Panc1 (cell line): ENCODE results near the gene RPS18.

ENCODE experiments used
- POLR2AphosphoS5 ChIP-seq: IDR thresholded peaks from 2 replicates; pipeline ENCODE4 v1.6.1; 2012; ENCODE audit warnings: mild to moderate bottlenecking, low read depth, low read length, moderate library complexity
- SIN3A ChIP-seq: IDR thresholded peaks from 2 replicates; pipeline ENCODE4 v1.6.1; 2012; ENCODE audit warnings: low read depth, mild to moderate bottlenecking, low read length, moderate library complexity, borderline replicate concordance; ENCODE audit not compliant: insufficient read depth
- TCF7L2 ChIP-seq: IDR thresholded peaks from 2 replicates; pipeline ENCODE4 v1.6.1; 2011; ENCODE audit warnings: mild to moderate bottlenecking, low read depth, low read length, inconsistent platforms
- TF ChIP-seq, protein P1 (sequence below): fragments of 450-650 bp; IDR thresholded peaks from 2 replicates; pipeline ENCODE4 v1.5.1; 2017; ENCODE audit warnings: mild to moderate bottlenecking
- TF ChIP-seq, protein P2 (sequence below), 2 experiments: IDR thresholded peaks; 2 replicates each; pipeline ENCODE4 v1.6.1; 2011 to 2012; ENCODE audit warnings: low read depth in 2 of 2, control low read depth in 1 of 2, low read length in 1 of 2, mild to moderate bottlenecking in 1 of 2, moderate library complexity in 1 of 2; ENCODE audit not compliant: insufficient read depth in 1 of 2

DNA sequence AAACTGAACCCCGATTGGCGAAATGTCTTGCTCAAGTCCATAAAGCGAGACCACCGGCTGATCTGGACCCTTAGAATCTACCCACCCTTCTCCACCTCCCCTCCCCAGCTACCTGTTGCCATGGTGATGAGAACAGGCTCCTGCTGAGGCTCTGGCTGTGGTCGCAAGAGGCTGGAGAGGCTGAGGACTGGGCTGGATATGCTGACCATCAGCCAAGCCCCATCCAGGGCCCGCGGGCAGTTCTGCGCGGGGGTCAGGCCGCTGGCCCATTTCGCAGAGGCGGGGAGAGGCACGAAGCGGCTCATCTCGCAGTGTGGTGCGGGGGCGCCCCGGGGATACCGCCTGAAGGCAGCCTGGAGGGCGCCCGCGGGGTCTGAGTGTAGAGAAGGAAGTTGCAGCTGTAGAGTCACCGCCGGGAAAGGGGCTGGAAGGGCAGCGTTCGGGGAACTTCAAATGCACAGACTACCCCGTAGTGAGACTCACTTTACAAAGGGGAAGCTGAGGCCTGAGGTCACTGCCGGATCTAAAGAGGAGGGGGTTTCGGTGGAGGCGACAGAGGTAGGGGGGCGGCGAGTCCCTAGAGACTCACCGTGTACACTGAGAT, 41.3 kb downstream of the RPS18 start:
- TF ChIP-seq, protein P1, sequence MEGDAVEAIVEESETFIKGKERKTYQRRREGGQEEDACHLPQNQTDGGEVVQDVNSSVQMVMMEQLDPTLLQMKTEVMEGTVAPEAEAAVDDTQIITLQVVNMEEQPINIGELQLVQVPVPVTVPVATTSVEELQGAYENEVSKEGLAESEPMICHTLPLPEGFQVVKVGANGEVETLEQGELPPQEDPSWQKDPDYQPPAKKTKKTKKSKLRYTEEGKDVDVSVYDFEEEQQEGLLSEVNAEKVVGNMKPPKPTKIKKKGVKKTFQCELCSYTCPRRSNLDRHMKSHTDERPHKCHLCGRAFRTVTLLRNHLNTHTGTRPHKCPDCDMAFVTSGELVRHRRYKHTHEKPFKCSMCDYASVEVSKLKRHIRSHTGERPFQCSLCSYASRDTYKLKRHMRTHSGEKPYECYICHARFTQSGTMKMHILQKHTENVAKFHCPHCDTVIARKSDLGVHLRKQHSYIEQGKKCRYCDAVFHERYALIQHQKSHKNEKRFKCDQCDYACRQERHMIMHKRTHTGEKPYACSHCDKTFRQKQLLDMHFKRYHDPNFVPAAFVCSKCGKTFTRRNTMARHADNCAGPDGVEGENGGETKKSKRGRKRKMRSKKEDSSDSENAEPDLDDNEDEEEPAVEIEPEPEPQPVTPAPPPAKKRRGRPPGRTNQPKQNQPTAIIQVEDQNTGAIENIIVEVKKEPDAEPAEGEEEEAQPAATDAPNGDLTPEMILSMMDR: no peak
- TF ChIP-seq TCF7L2 (no peak), POLR2AphosphoS5 (no peak; the same call in 1 of the 2 replicates), SIN3A (no peak)
- TF ChIP-seq, protein P2, sequence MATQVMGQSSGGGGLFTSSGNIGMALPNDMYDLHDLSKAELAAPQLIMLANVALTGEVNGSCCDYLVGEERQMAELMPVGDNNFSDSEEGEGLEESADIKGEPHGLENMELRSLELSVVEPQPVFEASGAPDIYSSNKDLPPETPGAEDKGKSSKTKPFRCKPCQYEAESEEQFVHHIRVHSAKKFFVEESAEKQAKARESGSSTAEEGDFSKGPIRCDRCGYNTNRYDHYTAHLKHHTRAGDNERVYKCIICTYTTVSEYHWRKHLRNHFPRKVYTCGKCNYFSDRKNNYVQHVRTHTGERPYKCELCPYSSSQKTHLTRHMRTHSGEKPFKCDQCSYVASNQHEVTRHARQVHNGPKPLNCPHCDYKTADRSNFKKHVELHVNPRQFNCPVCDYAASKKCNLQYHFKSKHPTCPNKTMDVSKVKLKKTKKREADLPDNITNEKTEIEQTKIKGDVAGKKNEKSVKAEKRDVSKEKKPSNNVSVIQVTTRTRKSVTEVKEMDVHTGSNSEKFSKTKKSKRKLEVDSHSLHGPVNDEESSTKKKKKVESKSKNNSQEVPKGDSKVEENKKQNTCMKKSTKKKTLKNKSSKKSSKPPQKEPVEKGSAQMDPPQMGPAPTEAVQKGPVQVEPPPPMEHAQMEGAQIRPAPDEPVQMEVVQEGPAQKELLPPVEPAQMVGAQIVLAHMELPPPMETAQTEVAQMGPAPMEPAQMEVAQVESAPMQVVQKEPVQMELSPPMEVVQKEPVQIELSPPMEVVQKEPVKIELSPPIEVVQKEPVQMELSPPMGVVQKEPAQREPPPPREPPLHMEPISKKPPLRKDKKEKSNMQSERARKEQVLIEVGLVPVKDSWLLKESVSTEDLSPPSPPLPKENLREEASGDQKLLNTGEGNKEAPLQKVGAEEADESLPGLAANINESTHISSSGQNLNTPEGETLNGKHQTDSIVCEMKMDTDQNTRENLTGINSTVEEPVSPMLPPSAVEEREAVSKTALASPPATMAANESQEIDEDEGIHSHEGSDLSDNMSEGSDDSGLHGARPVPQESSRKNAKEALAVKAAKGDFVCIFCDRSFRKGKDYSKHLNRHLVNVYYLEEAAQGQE (IDR thresholded peaks at IDR 0.05; ENCODE audit: insufficient read depth in 1 of 2, low read depth in 2 of 2, low read length in 1 of 2): no peak
